ENCODE measurements around the gene SUCLG2. TPM values are rescaled to one million over a fixed set of nuclear protein-coding genes. Genes with fewer than 3 reads are reported as not detected.

Gene SUCLG2
- total RNA-seq, 1 donor from 2014 or later = 33.8 TPM

- no peak overlapping the region for H3K27ac Mint-ChIP-seq (ENCODE audit: unreplicated experiment)
- DNase-seq (ENCODE audit: low spot score) = no peak
- H3K27me3 Mint-ChIP-seq (ENCODE audit: unreplicated experiment) = no peaks in the 10 kb centered on the region
- H3K4me1 Mint-ChIP-seq (ENCODE audit: unreplicated experiment) = peaks cover 6% of the 10 kb centered on the region
- H3K9me3 Mint-ChIP-seq (ENCODE audit: unreplicated experiment) = no peaks in the 10 kb centered on the region
- no peak overlapping the region for H3K4me3 Mint-ChIP-seq (ENCODE audit: unreplicated experiment)
- TF ChIP-seq CTCF (IDR thresholded peaks at IDR 0.05; ENCODE audit: unreplicated experiment) = no peak
- H3K36me3 Mint-ChIP-seq (ENCODE audit: low read depth, unreplicated experiment) = no peaks in the 10 kb centered on the region
Measured at GRCh38 chr3:67362686-67363085, 291.7 kb downstream of the SUCLG2 start.

- H3K4me1 Mint-ChIP-seq (ENCODE audit: unreplicated experiment) = peaks cover 6% of the 10 kb centered on the region
- H3K36me3 Mint-ChIP-seq (ENCODE audit: low read depth, unreplicated experiment) = no peaks in the 10 kb centered on the region
- TF ChIP-seq CTCF (IDR thresholded peaks at IDR 0.05; ENCODE audit: unreplicated experiment) = no peak
- DNase-seq (ENCODE audit: low spot score) = no peak
- H3K27ac Mint-ChIP-seq (ENCODE audit: unreplicated experiment) = no peak overlapping the region
- H3K9me3 Mint-ChIP-seq (ENCODE audit: unreplicated experiment) = no peaks in the 10 kb centered on the region
- H3K27me3 Mint-ChIP-seq (ENCODE audit: unreplicated experiment) = no peaks in the 10 kb centered on the region
- H3K4me3 Mint-ChIP-seq (ENCODE audit: unreplicated experiment) = no peak overlapping the region
Measured at GRCh38 chr3:67361770-67362169, 292.6 kb downstream of the SUCLG2 start.

- Mint-ChIP-seq H3K27ac (ENCODE audit: unreplicated experiment) (no peak overlapping the region), H3K4me1 (ENCODE audit: unreplicated experiment) (peaks cover 6% of the 10 kb centered on the region), H3K36me3 (ENCODE audit: low read depth, unreplicated experiment) (no peaks in the 10 kb centered on the region), H3K4me3 (ENCODE audit: unreplicated experiment) (no peak overlapping the region), H3K9me3 (ENCODE audit: unreplicated experiment) (no peaks in the 10 kb centered on the region), H3K27me3 (ENCODE audit: unreplicated experiment) (no peaks in the 10 kb centered on the region)
- no peak for TF ChIP-seq CTCF (IDR thresholded peaks at IDR 0.05; ENCODE audit: unreplicated experiment)
- no peak for DNase-seq (ENCODE audit: low spot score)
Measured at GRCh38 chr3:67361323-67361722, 293.1 kb downstream of the SUCLG2 start.

GRCh38 chr3:67357610-67358458, 296.6 kb downstream of the SUCLG2 start:
- Mint-ChIP-seq H3K4me1 (ENCODE audit: unreplicated experiment) (no peaks in the 10 kb centered on the region), H3K27ac (ENCODE audit: unreplicated experiment) (no peak overlapping the region)
- peak; percentile 40 for TF ChIP-seq CTCF (IDR thresholded peaks at IDR 0.05; ENCODE audit: unreplicated experiment)

GRCh38 chr3:67349551-67350174, 304.7 kb downstream of the SUCLG2 start:
- DNase-seq (ENCODE audit: low spot score) = no peak
- Mint-ChIP-seq H3K9me3 (ENCODE audit: unreplicated experiment) (no peaks in the 10 kb centered on the region), H3K4me1 (ENCODE audit: unreplicated experiment) (no peaks in the 10 kb centered on the region), H3K27me3 (ENCODE audit: unreplicated experiment) (no peaks in the 10 kb centered on the region), H3K36me3 (ENCODE audit: low read depth, unreplicated experiment) (no peaks in the 10 kb centered on the region), H3K27ac (ENCODE audit: unreplicated experiment) (no peak overlapping the region), H3K4me3 (ENCODE audit: unreplicated experiment) (no peak overlapping the region)
- no peak for TF ChIP-seq CTCF (IDR thresholded peaks at IDR 0.05; ENCODE audit: unreplicated experiment)

More at GRCh38 chr3:67357610-67358458, 296.6 kb downstream of the SUCLG2 start:
- Mint-ChIP-seq H3K36me3 (ENCODE audit: low read depth, unreplicated experiment) (no peaks in the 10 kb centered on the region), H3K9me3 (ENCODE audit: unreplicated experiment) (no peaks in the 10 kb centered on the region), H3K4me3 (ENCODE audit: unreplicated experiment) (no peak overlapping the region), H3K27me3 (ENCODE audit: unreplicated experiment) (no peaks in the 10 kb centered on the region)
- DNase-seq (ENCODE audit: low spot score) = peak; percentile 38

Data from endothelial cell (in vitro differentiated cells).